ENCODE data around the gene PRKCZ.
A peak's percentile ranks its signal among the peaks of the same experiment; 100 is the strongest.

PRKCZ gene

DNA sequence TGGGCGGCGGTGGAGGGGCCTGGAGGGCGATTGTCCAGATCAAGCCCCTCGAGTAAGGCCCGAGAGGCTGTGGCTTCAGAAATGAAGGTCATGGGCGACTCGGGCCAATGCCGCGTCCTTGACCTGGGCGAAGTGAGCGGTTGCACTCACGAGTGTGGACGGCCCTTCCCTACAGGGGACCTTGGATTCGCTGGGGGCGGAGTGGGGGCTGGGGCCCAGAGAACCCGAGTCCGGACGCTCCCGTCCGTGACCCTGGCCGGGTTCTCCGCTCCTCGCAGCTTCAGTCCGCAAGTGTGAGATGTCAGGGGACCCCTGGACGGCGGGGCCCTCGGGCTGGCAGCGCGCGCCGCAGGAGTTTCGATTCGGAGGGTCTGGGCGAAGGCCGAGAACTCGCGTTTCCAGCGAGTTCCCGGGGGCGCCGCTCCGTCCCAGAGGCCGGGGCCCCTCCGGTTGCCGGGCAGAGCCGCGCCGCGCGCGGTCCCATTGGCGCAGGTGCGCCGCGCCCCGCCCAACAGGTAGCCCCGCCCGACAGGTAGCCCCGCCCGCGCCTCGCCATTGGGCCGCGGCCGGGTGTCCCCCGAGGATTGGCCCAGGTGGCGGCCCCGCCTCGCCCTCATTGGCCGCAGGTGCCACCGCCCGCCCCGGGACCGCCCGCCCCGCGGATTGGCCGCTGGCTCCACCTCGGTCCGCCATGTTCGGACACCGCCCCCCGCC is at the start of gene PRKCZ:
PRKCZ (plus strand) TSS at position 694 of the 714 bp plus-strand sequence. CDS start 220 bp downstream, outside the sequence.
- peak; percentile 97 for DNase-seq

DNA sequence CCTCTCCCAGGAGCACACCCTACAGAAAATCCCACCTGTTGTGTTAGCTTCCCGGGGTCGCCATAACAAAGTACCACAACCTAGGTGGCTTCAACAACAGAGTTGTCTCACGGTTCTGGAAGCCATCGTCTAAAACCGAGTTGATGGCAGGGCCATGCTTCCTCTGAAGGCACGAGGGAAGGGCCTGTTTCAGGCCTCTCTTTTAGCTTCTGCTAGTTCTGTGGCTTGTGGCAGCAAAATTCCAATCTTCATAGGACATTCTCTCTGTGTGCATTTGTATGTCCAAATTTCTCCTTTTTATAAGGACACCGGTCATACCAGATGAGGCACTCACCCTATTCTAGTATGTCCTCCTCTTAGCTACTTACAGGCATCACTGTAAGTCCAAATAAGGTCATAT is 49.8 kb upstream of the PRKCZ start:
- DNase-seq: no peak

DNA sequence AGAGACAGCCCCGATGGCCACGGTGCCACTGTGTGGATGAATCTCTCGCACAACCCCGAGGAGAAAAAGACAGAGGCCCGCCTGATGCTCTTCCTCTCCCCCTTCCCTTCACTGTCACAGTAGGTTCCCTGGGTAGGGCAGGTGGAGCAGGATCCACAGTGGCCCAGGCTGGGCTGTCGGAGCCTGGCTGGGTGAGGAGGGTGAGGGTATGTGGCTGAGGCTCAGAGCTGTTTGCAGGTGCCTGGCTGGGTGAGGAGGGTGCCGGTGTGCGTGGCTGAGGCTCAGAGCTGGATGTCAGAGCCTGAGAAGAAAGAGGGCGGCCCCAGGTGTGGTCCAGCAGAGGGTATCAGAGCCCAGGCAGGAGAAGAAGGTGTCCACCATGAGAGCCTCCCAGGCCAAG is 49.4 kb upstream of the PRKCZ start:
- no peak for DNase-seq

DNA sequence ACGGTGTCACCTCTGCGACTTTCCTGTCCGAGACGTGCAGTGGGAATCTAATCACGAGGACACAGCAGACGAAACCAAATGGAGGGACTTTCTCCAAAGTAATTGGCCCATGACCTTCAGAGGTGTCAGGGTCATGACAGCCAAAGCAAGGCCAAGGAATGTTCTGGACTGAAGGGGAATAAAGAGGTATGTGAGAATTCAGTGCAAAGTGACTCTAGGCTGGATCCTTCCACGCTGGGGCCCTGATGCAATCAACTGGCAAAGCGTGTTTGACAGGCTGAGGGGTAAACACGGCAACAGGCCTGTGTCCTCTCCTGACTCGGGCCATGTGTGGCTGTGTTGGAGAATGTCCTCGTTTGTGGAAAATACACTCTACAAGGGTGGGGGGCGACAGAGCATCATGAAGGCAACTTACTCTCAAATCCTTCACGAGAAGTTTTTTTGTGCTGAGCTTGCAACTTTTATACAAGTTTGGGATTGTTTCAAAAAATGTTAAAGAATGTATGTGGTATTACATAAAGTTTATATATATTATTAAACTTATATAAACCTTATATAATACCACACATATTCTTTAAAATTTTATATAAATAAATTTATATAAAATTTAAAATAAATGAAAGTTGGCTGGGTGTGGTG is 48.3 kb upstream of the PRKCZ start:
- DNase-seq: no peak

DNA sequence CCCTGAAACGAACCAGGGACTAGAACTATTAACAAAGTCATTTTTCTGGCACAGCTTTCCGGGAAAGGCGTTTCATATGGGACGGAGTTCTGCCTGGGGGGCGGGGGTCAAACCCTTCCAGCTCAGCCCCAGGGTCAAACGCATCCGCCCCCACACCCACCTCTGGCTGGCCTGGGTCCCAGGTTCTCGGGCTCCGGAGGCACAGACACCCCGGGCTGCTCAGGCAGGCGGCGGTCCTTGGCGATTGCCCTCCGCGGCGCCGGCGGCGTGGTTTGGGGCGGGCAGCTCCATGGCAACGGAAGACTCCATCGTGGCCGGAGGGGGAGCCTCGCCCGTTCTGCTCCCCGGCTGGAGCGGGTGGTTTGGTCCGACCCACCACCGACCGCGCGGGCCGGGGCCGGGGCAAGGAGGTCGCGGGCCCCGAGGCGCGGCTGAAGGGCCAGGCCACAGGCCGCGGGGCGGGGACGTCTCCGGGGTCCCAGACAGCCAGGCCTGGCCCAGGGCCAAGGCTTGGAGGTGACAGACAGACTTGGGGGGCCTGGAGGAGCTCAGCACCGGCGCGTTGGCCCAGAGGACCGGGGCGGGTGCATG is 46.6 kb upstream of the PRKCZ start, which contains the start of gene CFAP74:
CFAP74 (minus strand) TSS at position 246 of the 591 bp plus-strand sequence. CDS start 12,830 bp downstream, outside the sequence.
- no peak for DNase-seq

DNA sequence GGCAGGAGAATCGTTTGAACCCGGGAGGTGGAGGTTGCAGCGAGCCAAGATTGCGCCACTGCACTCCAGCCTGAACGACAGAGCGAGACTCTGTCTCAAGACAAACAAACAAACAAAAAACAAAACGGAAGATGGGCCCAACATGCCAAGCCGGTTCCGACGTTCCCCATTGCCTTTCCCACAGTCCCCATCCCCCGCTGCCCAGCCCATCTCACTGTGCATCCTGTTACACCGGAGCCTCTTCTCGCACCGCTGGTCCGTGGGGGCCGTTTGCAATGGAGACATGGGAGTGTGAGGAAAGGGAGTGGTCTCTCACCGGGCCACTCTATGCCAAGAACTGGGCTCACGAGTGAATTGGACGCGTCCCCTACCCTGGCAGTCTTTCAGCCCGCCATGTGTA is 45.4 kb upstream of the PRKCZ start:
- no peak for DNase-seq

DNA sequence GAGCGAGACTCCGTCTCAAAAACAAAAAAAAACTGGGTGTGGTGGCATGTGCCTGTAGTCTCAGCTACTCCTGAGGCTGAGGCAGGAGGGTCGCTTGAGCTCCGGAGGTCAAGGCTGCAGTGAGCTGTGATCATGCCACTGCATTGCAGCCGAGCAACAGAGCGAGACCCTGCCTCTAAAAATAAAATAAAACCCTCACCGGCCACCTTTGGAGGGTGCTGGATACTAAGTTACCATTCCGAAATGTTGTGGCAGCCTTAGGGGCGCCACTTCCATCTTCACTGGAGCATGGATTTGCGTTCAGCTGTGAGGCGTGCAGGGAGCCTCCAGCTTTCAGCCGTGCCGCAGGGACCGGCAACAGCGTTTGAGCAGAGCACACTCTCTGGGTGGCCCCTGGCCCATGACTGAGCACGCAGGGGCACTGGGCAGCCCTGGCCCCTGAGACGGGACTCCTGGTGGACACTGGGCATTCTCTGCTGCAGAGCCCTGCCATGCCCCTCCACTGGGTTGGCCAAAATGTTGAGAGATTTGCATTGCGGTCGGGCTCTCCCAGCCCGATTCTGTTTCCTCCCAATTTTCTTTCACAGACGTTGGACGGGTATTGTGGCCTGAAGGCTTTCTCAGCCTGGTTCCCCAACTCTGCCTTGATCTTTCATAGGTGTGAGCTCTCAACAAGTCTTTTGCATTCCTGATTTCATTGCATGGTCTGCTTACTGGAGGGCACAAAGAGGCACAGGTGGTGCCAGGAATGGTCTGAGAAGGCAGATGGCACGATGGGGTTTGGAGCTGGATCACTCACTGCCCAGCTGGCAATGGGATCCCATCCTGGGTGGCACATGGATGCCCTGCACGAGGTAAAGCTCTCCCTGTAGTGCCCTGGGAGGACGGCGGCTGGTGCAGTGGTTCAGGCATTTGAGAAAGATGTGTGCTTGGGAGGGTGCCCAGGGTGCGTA is 40.8 kb upstream of the PRKCZ start:
- DNase-seq: no peak

DNA sequence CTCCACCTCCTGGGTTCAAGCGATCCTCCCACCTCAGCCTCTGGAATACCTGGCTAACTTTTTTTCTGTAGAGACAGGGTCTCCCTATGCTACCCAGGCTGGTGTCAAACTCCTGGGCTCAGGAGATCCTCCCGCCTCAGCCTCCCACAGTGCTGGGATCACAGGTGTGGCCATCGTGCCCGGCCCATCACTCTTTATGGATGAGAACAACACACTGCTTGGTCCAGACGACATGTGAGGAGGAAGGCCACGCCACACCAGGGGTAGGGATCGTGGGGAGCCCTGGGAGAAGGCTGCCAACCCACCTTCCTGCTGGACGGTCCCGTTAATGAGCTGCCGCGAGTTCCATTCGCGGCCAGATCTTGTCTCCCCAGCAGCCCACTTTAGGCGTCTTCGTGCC is 36.0 kb upstream of the PRKCZ start:
- no peak for DNase-seq

DNA sequence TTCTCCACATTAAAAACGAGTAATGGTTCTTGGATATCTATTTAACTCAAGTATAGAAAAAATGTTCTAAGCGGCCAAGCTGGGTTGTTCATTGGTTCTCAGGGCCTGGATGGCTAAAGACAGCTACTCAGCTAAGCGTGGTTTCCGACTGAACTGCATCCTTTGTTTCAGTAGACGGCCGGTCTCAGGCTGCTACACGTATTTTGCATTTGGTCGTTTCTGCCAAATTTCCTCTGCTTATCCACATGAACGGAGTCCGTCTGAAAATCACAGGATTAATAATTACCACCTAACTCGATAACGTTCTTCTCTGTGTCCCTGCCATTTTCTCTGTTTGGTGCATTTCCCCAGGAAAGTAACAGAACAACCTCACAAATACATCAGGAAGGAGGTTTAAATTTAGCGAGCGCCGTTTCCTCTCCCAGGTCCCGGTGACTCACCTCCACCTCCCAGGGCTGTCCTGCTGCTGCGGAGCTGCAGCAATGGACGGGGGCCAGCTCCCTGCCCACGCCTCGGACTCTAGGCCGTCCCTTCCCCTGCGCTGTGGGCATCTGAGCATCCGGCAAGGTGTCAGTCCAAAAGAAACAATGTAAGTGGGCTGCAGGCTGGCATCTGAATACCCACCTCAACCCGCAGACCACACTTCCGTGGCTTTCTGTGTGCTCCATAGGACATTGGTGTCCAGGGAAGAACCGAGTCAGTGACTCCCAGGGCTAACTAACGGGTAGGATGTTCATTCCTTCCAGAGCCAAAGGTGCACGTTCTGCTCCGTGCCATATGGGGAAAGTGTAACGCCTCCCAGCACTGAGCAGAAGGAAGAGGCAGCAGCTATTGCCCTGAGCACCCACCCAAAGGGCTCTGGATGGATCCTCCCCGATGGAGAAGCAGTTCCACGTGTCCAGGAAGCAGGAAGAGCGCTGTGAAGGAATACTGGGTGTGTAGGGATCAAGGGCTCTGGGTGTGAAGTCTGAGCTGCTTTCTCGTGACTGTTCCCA is 35.2 kb upstream of the PRKCZ start:
- no peak for DNase-seq

DNA sequence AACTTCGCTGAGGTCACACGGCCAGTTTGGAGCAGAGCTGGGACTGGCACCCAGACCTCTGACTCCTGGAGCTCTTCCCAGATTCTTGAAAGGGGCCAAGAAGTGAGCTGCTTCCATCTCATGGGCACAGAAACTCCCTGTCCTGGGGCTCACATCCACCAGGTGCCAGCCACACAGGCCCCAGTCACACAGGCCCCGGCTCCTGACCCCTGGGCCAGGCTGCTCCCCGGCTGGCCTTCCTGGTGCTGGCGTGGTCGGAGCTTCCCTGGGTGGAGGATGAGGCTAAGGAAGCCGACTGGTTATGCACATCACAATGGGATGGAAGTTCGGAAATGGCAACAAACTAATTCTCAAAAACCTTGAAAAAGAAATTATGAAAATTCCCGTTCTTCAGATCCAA is 34.1 kb upstream of the PRKCZ start:
- no peak for DNase-seq

DNA sequence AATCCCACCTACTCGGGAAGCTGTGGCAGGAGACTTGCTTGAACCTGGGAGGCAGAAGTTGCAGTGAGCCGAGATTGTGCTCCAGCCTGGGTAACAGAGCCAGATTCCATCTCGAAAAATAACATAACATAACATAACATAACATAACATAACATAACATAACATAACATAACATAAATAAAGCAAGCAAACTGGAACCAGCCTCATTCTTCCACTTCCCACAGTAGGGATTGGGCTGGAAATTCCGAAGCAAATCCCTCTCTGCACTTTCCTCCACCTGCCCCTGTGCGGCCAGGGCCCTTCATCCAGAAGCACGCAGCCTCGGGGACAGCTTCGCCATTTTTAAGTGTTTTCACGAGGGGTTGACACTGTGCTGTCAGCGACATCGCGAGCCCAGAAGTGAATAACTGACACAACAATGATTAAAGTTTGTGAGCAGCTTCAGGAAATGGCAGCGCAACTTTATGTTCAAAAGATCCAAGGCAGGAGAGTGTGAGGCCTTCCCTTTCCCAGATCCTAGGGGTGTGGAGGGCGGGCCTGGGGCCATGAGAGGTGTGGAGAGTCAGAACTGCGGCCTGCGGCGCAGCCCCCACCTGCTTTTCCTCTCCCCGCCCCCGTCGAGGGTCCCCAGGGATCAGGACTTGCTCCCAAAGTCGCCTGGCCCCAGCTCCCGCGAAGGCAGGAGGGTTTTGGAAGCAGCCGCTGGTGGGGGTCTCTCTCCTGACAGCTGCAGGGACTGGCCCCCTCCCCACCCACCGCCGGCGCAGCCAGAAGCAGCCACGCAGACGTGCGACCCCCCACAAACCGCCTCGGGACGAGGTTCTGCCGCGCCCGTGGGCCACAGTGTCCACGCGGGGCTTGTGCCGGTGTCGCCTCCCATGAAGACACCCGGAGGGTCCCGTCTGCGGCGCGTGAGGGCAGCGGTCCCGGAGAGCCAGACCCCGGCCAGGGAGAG is 31.7 kb upstream of the PRKCZ start:
- no peak for DNase-seq

DNA sequence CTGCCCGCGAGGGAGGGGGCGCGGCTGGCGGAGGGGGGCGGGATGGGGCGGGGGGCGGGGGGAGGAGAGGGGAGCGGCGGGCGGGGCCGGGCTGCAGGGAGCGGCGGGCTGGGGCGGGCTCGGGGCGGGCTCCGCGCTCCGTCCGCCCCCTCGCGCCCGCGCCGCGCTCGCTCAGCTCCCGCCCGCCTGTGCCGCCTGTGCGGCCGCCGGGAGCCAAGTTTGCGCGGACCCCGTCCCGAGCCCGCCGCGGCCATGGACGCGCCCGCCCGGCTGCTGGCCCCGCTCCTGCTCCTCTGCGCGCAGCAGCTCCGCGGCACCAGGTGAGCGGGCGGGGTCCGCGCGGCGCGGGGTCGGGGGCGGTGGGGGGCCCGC is 31.1 kb upstream of the PRKCZ start, which contains the start of gene GABRD:
GABRD (plus strand) TSS at position 174 of the 372 bp plus-strand sequence; CDS start at position 253, 79 bp downstream.
- DNase-seq: peak; percentile 7

DNA sequence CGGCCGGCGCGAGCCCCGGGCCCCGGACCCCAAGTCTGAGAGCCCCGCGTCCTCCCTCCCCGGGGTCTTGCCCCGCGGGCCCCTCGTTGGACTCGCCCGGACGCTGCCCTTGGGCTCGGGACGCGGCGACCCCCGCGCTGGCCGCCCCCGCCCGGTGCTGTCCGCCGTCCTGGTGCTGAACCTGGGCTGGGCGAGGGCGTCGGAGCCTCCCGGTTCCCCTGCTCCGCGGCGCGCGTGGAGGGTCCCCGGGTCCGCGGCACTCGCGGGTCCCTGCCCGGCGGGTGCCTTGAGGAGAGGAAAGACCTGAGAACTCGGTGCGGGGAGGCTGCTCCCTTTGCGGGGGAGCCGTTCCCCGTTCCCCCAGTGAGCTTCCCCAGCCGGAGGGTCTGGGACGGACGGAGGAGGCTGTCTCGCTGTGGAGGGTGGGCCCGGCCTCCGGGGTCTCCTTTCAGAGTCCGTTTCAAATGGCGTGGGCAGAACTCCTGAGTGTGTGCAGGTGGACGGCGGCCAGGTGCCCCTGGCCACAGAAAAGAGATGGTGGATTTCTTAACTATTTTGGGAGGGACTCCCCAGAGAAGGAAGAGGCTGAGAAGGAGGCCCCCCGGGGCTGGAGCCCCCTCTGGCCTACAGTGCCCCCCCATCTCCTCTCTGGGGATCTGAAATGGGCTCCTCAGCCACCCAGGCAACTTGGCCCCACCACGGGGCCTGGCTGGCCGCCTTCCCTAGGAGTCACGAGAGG is 30.5 kb upstream of the PRKCZ start:
- no peak for DNase-seq

DNA sequence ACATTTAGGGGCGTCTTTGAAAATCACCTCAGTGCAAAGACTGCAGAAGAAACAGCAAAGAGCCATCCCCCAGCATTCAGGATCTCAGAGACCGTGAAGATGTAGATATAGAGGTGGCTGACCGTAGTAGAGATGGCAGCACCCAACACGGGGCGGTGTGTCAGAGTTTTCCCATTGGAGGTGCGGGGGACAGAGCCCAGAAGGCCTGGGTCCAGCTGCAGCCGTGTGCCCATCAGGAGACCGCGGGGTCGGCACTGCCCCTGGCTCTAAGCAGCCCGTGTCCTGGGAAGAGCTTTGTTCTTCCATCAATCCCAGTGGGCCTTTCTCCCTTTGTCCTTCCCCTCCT is 29.9 kb upstream of the PRKCZ start:
- no peak for DNase-seq

DNA sequence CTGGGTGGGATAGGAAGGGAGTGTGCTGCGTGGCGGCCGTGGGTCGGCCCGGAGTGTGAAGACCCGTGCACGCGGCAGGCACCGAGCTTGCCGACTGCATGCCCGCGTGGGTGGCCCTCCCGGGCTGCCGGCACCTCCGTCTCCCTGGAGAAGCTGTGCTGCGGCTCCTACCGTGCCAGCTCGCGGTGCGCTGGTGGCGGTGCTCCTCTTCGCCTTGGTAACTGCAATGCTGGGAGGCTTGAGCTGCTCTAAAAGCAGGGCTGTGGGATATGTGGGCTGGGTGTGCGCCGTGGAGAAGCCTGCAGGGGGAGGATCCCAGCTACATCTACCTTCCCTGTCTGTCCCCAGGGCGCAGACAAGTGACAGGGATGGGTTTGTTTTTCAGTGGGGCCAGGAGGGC is 28.7 kb upstream of the PRKCZ start:
- DNase-seq: no peak

DNA sequence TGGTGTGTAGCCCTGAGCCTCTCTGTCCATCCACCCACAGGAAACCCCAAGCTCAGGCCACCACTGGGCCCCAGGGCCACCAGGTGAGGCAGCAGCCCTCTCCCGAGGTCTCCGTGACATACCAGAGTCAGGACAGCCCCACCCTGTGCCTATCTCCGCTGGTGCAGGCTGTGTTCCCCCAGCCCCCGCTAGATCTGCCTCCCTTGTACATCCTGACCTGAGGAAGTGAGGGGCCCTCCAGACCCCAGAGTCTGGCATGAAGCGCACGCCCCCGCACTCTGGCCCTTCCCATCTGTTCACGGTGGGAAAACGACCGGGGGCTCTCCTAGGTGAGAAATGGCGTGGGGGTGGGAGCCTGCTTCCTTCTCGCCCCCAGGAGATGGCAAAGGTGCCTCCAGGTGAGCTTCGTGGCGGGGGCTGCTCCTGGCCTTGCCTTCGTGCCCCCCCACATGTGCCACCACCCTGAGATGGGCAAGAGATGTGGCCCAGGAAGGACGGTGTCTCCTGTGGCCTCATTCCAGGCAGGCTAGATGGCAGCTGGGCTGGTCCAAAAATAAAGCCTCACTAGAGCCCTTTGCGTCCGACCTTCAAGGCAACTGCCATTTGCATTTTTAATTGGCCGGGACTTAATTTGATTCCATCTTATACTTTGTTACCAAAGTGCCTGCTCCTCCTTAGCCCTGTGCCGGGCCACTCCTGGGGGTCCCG is 28.0 kb upstream of the PRKCZ start:
- no peak for DNase-seq

DNA sequence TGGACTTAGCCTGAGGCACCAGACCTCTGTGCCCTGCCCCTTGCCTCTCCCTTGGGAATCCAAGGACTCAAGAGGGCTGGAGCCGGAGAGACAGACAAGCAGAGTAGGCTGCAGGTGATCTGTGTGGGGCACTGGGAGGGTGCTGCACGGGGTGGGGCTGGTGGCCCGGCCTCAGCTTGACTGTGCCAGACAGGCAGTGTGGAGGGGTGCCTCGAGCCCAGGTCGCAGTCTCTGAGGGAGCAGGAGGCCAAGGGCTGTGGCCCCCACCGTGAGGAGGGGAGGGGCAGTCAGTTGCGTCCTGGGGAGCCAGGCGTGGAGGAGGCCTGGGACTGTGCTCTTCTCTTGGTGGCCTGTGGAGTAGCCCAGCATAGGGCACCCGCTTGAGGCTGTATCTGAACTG is 27.0 kb upstream of the PRKCZ start:
- DNase-seq: no peak

DNA sequence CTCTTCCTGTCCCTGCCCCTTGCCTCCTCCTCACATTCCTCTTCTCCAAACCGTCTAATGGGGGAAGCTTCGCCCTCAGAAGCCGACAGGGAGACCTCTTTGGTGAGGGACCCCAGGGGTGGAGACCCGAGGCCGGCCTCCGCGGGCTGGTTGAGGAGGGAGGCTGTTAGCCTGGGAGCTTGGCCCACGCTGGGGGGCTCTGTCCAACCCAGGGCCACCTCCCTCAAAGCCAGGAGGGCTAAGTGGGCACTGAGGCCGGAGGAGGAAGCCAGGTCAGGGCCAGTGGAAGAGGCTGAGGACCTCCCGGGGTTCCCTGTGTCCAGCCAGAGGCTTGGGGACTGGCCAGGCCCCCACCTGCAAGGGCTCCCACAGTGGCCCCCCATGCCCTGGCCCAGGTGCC is 25.8 kb upstream of the PRKCZ start:
- no peak for DNase-seq

DNA sequence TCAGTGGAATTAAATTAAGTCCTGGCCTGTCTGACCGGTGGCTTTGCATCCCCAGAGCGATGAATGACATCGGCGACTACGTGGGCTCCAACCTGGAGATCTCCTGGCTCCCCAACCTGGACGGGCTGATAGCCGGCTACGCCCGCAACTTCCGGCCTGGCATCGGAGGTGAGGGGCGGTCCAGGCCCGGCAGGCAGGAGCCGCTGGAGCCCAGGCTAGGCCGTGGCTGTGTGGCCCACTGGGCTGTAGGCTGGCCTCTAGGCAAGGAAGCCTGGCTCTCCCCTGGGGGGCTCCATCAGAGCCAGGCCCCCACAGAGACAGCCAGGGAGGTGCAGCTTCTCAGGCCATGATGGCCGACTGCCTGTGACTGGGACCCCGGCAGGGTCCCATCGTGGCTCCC is 25.3 kb upstream of the PRKCZ start:
- no peak for DNase-seq
